Activated CD4-positive, alpha-beta T cell treated with anti-CD3 and anti-CD28 coated beads for 4 hours (primary cell): ENCODE data around the gene SESTD1.
"Not testable (repeated sequence)": the region's sequence is repeated elsewhere in the genome, so short reads cannot be mapped to it uniquely, and the experiment has no call there.

ENCODE experiments used
- DNase-seq, 2 donors: peaks; one replicate each; pipeline ENCODE4 v3.0.0-alpha.2; 2020

The SESTD1 gene

DNA sequence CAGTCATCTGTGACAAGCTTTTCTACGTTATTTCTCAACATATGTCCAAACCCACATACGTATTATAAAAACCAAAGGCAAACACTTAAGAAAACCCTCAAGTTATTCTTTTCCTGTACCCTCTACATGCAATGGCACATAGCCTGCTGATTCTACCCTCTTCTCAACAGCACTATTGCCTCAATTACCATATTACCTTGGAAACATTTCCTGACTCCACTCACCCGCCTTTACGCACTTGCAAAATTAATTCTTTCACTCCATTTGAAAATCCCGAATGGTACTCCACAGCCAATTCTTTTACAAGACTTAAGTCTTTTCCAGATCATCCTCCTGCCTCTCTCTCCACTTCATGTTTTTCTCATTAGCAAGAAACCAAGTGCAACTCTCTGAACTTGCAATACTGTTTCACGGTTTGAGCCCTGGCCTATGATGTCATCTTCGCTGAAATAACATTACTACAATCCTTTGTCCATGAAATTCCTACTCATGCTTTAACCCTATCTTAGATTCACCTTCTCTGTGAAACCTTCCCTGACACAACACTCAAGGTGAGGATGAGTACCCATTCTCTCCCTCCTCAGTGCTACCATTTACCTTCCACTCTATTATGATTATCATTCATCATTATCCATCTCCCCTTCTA, 29.0 kb downstream of the SESTD1 start:
- DNase-seq, result no peak

DNA sequence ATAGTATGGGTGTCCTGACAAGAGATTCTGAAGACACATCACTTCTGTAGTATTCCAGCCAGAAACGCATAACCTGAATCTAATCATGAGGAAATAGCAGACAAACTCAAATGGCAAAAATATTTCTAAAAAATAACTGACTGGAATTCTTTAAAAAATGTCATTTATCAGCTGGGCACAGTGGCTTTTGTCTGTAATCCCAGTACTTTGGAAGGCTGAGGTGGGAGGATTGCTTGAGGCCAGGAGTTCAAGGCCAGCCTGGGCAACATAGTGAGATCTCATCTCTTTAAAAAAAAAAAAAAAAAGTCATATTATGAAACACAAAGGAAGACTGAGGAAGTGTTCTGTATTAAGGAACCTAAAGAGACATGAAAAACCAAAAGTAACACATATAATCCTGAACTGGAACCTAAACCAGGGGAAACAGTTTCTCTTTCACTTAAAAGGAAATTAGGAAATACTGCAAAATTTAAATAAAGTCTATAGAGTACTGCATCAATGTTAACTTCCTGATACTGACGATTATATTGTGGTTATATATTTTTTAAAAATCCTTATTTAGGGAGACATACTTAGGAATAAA, 29.9 kb downstream of the SESTD1 start:
- no peak for DNase-seq

GRCh38 chr2:179233626-179234430, 30.8 kb downstream of the SESTD1 start:
- DNase-seq, result no peak

GRCh38 chr2:179233083-179233490, 31.5 kb downstream of the SESTD1 start:
- no peak for DNase-seq

- DNase-seq, result no peak
Observed at GRCh38 chr2:179226961-179227259, 37.7 kb downstream of the SESTD1 start.

GRCh38 chr2:179226203-179226960, 38.2 kb downstream of the SESTD1 start:
- DNase-seq, result no peak

- DNase-seq, result no peak
Observed at GRCh38 chr2:179224361-179224760, 40.3 kb downstream of the SESTD1 start.

DNA sequence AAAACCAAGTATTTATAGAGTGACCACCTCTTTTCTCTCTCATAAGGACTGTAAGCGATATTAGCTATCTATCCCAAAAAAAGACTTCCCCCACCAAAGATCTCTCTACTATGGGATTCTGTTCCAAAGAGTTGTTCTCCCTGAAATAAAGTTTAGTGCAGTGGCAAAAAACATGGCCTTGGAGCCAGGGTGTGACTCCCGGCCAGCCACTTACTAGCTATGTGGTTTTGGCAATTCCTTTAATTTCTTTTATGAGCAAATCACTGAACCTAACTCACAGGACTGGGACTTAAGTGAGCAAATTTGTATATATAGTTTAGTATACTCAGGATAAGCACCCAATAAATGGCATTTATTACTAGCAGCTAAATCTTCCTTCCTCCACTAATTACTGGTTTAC, 42.6 kb downstream of the SESTD1 start:
- no peak for DNase-seq

DNA sequence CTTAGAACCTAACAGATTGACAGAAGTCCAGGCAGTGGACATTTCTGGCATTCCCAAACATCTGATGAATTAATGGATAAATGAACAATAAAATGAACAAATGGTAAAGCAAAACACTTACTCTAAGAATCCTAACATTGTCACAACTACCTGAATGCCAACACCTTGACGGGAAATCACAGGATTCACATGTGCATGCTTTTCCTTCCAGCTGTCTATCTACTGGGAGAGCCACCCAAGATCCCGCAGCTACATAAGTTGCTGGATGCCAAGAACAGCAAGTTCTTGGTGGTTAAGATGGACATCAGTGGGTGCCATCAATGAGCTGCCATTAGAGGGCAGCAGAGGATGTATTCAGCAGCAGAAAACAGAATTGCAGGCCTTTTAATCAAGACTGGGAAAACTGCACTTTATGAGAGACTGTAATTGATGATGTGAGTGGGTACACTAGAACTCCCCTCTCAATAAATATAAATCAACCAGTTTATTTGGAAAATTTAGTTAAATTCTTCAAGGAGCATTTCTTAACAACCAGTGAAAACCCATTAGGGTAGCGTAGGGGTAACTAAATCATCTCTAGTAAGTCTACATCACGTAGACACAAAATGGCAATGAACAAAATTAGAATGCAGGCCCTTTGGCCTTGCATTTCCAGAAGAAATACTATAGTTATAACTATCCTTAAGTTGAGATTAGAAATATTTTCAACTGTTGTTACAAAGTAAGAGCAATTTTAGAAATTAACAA, 45.6 kb downstream of the SESTD1 start:
- peak; percentile 22 to 44 for DNase-seq

DNA sequence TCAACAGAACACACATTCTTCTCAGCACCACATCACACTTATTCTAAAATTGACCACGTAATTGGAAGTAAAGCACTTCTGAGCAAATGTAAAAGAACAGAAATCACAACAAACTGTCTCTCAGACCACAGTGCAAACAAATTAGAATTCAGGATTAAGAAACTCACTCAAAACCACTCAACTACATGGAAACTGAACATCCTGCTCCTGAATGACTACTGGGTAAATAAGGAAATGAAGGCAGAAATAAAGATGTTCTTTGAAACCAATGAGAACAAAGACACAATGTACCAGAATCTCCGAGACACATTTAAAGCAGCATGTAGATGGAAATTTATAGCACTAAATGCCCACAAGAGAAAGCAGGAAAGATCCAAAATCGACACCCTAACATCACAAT, 50.0 kb downstream of the SESTD1 start:
- not testable (repeated sequence) for DNase-seq

- DNase-seq, result no peak
Observed at GRCh38 chr2:179211355-179211754, 53.3 kb downstream of the SESTD1 start.

DNA sequence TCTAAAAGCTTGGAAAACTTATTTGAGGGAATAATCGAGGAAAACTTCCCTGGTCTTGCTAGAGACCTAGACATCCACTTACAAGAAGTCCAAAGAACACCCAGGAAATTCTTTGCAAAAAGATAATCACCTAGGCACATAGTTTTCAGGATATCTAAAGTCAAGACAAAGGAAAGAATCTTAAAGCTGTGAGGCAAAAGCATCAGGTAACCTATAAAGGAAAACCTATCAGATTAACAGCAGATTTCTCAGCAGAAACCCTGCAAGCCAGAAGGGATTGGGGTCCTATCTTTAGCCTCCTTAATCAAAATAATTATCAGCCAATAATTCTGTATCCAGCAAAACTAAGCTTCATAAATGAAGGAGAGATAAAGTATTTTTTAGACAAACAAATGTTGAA, 56.4 kb downstream of the SESTD1 start:
- not testable (repeated sequence) for DNase-seq

DNA sequence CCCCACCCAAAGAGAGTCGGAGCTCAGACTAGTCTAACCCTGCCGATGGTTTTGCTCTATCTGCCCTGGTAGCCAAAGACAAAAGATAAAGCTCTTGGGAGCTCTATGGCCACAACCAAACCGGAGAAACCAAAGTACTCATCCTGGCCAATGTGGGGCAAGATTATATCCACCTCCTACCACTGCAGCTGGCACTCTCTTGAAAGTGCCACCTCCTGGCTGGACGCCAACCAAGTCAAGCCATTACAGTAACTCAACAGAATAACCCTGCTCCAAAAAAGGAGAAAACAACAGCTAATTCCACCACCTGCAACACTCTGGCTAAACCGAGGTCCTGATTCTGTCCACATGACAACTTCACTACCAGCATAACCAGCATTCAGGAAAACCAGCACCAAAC, 57.6 kb downstream of the SESTD1 start:
- no peak for DNase-seq

- DNase-seq, result no peak
Observed at GRCh38 chr2:179201869-179202268, 62.8 kb downstream of the SESTD1 start.

DNA sequence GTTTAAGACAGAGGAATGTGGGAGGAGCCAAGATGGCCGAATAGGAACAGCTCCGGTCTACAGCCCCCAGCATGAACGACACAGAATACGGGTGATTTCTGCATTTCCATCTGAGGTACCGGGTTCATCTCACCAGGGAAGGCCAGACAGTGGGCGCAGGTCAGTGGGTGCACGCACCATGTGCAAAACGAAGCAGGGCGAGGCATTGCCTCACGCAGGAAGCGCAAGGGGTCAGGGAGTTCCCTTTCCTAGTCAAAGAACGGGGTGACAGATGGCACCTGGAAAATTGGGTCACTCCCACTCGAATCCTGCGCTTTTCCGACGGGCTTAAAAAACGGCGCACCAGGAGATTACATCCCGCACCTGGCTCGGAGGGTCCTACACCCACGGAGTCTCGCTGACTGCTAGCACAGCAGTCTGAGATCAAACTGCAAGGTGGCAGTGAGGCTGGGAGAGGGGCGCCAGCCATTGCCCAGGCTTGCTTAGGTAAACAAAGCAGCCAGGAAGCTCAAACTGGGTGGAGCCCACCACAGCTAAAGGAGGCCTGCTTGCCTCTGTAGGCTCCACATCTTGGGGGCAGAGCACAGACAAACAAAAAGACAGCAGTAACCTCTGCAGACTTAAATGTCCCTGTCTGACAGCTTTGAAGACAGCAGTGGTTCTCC, 68.6 kb downstream of the SESTD1 start:
- not testable (repeated sequence) for DNase-seq

GRCh38 chr2:179195141-179195540, 69.5 kb downstream of the SESTD1 start:
- DNase-seq, result no peak

GRCh38 chr2:179193759-179194394, 70.8 kb downstream of the SESTD1 start:
- DNase-seq, result no peak

GRCh38 chr2:179191110-179191509, 73.5 kb downstream of the SESTD1 start:
- DNase-seq, result no peak

- no peak for DNase-seq
Observed at GRCh38 chr2:179186126-179186525, 78.5 kb downstream of the SESTD1 start.

- DNase-seq, result no peak
Observed at GRCh38 chr2:179184610-179185009, 80.0 kb downstream of the SESTD1 start.

- no peak for DNase-seq
Observed at GRCh38 chr2:179181002-179181401, 83.6 kb downstream of the SESTD1 start.

GRCh38 chr2:179180242-179180641, 84.4 kb downstream of the SESTD1 start:
- DNase-seq, result no peak
